Superior temporal gyrus (tissue), 1 donor: Measurements from ENCODE around the gene DPP10.
"Not testable (repeated sequence)": the region's sequence is repeated elsewhere in the genome, so short reads cannot be mapped to it uniquely, and the experiment has no call there.

ENCODE experiments used
- DNase-seq: peaks from one replicate; pipeline ENCODE4 v3.0.0-alpha.2; 2016; ENCODE audit errors: extremely low spot score

The DPP10 gene

DNA sequence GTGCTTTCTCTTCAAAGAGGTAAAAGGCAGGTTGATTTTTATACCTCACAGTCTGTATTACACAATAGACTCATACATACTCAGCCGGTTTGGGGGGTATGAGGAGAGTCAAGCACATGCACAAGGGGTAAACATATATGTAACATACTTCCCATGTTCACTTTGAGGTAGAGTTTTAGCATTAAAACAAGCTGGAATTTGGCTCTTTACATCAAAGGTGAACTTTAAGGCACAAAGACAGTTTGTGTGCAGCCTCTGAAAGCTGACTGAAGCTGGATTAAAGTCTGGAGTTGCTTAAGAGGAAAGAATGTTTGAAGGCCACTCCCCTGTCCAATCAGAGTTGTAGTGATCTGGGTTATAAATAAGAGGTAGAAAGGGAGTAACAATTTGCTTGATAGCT is 282.0 kb downstream of the DPP10 start:
- DNase-seq, result no peak

DNA sequence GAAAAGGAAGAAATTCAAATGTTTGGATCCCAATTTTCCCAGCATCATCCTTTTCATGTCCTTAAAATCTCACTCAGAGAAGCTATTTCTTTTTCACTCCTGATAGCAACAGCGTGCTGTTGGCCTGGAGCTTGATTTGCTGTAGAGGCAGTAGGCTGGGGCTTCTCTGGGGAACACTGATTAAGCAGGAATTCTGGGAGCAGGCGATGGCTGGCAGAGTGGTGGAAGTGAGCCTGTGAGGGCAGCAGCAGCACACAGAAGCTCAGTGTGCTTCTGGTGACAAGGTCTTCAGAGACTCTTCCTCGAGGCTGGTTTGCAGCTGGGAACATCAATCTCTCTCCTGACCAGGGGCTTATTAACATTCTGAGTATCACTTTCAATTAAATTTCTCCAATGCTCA is 284.6 kb downstream of the DPP10 start:
- DNase-seq, result peak; percentile 69

DNA sequence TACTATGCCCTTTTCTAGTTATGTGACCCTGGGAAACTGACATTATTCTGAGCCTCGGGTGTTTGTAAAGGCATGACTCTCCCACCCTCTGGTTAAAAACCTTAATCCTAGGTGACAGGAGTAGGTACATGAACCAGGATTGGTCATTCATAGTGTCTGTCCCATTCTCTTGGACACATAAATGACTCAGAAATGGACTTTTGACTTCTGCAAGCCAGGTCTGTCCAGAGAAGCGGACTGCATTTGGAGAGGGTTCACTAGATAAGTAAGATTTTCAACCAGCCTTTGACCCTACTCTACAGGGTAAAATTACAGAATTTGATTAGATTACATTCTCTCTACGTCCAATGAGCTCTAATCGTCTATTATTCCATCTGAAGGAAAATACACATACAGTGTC is 285.9 kb downstream of the DPP10 start:
- no peak for DNase-seq

DNA sequence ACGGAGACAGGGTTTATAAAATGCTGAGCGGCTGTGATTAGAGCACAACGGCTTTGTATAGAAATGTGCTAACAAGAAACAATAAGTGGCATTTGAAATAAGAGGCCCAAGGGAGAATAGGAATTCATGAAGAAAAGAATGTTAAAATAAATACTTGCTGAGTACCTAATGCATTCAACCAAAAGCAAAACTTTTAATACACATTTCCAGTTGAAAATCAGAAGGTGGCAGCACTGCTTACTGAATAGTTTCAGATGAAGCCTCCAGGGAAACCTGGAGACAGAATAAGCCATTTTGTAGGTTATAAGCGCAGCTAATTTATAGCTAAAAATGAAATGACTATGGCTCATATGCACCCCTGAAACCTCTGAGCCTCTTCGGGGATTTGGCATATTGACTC is 286.6 kb downstream of the DPP10 start:
- DNase-seq, result peak; percentile 90

DNA sequence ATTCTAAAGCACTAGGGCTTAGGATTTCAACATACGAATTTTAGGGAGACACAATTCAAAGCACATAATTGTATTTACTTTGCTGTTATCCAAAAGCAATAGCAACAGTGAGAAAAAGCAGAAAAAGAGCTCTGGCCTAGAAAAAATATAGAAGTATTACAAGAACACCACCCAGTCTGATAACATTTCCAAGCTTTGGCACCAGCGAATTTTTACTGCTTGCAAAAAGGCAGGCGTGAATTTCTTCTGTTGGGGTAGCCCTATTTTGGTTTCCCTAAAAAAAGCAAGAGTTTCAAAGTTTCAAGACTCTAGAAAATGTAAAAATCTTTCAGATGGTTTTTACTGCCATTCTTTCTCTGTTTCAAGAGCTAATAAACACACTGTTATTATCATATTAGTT is 292.7 kb downstream of the DPP10 start:
- DNase-seq, result peak; percentile 61

DNA sequence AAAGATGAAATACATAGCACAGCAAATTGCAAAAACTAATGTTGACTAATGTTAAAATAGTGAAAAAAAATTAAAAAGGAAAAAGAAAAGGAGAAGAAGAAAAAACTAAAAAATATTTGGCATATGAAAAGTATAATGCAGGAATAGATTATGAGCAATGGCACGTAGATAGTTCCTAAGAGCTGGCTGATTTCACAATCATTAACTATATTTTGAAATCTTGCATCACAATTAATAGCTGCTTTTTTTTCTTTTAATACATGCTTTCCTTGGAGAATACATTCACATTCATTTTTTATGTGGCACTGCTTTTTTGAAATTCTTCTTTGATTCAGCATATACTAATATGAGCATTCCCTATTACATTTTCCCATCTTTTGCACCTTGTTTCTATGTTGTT is 299.8 kb downstream of the DPP10 start:
- DNase-seq, result no peak

DNA sequence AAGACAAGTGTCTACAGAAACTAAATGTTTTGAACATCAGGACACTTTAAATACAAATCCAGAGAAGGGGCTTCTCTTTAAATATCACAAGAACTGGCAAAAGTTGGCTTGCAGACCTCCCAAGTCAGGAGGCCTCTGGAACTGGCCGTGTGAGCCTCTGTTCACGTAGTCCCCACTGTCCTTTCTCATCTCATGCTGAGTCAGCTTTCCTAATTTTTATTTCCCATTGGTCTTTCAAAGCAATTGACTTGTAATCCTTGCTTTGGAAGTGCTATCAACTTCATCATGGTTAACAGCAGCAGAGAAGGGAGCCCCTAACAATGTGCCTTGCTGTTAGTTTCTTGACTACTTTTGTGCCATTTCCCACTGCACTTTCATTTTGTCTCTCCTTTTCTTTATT is 303.3 kb downstream of the DPP10 start:
- DNase-seq, result no peak

DNA sequence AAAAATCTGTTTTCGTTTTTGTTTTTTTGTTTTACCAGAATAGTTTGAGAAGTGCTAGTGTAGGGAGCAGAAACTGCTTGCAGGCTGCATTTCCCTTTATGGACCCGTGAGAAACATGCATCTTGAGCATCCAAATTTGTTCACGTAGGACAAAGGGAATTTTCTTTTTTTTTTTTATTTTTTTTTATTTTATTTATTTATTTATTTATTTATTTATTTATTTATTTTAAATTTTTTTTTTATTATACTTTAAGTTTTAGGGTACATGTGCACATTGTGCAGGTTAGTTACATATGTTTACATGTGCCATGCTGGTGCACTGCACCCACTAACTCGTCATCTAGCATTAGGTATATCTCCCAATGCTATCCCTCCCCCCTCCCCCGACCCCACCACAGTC is 305.7 kb downstream of the DPP10 start:
- DNase-seq, result not testable (repeated sequence)

DNA sequence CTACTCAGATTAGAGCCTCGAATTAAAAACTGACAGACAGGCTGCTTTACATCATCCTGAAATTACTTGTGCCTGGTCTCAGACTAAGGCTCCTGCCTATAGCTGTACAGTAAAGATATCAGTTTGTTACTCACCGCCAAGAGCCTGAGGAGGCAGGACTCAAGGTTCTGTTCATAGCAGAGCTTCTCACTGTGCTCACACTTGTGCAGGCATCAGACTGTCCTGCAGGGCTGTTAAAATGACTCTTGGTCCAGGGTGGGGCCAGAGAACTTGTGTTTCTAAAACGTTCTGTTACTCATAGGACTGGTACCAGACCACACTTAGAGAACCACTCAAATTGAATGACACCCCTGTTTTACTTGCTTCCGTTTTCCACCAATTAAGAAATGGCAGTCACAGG is 310.0 kb downstream of the DPP10 start:
- no peak for DNase-seq

DNA sequence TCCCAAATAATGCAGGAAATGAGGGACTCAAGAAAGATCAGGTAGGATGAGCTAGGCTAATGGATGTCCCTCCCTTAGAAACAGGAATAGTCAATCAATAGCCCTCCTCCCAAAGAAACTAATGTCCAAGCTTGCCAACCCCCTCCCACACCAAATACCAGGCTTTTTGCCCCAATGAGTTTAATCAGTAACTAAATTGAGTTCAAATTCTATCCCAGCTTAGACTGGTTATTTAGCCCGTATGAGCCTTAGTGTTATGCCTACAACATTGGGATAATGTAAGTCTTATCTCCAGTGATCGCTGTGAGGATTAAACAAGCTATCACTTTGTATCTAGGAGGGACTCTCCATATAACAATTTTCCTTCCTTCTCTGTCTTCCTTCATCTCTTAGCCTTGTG is 310.7 kb downstream of the DPP10 start:
- no peak for DNase-seq

DNA sequence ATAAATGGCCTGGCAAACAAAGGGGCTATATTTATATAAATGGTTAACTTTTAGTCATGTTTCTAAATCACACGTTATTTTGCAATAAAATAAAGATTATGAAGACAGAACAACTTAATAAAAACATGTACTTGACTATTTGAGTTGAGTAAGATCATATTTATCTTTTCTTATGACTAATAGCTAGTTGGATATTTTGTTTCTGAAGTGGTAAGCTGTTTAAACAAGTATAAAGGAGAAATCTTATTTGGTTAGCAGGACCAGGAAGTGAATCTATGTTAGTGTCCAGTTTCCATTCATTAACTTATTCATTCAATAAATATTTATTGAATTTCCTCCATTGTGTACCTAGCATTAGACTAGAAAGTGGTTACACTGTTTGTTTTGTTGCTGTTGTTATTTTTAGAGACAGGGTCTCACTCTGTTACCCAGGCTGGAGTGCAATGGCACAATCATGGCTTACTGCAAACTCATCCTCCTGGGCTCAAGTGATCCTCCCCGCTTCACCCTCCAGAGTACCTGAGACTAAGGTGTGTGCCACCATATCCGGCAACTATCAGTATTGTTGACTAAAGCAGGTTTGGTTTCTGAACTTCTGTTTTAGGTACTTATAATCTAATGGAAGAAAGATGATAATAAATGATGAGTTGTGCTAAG is 312.6 kb downstream of the DPP10 start:
- DNase-seq, result no peak

DNA sequence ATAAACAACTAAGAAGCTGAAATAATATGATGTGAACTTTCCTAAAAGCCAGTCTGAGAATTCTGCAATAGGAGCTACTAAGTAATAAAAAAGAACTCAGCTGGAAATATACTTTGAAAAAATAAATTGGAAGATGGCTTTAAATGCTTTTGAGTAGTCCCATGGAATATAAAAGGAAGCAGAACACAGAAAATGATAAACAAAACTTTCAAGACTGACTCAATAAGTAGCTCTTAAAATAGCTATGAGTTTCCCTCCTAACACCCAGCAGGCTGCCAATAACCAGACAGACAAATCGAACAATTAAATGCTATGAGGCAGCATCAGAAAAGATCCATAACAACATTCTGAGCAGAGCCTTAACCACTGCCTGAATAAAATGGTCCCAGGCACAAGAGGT is 319.9 kb downstream of the DPP10 start:
- no peak for DNase-seq

DNA sequence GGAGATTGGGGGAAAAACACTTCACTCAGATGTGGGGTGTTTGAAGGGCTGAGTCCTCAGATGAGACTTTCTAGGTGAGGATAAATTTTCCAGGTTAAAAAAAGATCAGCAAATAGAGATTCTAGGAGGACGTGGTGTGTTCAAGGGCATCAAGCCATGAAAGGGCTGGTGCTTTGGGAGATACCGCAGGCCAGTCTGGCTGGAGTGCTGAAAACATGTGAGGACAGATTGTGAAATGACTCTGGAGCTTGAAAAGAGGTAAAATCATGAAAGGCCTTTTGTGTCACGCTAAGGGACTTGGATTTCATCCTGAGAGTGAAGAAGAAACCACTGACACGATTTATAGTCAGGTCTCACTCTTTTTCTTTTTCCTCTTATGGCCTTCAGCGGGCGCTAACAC is 320.5 kb downstream of the DPP10 start:
- DNase-seq, result no peak

DNA sequence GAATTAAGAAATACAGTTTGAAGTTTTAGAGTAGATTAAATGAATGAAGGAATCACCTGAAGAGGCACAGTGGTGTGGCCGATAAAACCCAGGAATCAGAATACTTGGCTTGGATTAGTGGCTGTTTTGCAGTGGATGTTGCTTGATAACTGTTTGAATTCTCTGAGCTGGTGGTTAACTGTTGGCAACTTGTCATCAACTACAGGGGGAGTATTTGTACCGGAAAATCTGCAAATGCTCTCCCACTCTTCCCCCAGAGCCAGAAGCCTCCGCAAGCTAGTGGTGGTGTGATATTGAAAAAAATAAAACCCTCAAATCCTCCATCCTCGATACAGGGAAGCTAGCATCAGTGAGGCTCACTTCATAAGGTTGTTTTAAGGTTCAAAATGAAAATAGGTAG is 326.7 kb downstream of the DPP10 start:
- peak; percentile 78 for DNase-seq

DNA sequence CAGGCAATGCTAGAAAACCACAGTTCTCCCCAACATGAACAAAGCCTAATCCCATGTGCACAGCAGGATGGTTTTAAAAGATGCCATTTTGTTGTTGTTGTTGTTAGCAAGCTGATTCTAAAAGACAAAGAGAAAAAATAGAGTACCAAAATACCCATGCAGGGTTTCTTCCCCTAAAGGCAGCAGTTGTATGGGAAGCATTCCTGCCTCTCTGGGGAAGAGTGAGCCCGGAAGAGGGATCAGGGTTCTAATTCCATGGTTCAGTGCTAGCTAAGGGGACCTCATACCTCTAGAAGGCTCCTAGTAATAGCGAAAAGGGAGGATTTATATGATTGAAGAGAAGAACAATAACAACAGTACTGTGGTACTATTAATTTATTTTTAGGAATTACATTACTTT is 327.6 kb downstream of the DPP10 start:
- DNase-seq, result no peak

DNA sequence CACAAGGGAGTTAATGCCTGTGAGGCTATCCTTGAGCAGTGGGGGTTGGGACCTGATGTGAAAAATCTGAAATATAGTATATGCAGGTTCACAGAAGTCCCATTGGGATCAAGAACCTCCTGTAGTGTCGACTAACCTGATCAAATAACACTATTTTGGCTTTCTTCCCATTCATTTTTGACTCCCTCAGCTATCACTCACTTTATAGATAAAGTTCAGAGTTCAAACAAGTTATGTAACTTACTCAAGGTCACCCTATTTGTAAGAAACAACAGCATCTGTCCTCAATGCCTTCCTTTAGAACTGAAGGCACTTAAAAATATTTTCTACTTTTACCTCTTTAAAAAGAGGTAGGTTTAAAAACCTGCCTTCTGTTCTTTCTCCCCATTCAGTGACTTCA is 341.6 kb downstream of the DPP10 start:
- DNase-seq, result no peak

DNA sequence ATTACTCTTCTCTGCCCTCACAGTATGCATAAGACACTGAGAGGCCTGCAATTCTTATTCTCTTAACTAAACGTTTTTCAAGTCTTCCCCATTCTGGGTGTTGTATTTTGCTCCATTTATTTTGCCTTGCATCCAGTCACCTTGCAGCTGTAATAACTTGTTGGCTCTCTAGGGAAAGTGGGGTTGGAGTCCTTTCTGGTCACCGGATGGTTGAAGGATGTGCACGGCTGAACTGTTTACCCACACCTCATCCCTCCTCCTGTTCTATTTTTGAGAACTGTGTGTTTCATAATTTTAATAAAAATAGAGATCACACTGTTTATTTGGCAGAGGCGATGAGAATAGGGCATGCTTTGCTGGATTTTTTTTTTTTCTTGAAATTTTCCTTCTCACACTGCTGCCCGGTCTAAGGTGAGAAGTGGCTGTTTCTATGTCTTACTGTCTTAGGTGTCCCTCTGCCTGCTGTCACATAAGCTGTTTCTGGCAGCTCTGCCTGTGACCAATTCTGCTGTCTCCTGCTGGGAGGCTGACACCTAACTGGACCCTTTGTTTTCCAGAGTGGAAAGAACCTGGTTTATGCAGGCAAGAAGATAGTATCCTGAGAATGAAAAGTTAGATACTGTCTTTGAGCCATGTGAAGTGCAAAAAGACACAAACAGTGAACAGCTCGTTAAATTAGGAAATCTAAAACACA is 342.6 kb downstream of the DPP10 start:
- no peak for DNase-seq

DNA sequence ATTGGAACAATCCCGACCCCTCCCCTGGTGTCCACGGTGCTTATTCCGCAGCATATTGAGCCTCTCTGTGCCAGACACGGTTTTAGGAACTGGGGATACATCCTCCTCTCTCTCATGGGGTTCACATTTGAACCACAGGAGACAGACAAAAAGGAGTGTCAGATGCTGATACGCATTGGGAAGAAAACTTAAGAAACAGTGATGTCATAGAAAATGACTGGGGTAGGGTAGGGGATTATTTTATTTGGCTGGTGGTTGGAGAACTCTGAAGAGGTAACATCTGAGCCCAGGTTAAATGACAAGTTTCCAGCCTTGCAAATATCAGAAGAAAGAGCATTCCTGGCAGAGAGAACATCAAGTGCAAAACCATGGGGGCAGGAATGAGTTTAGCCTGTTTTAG is 344.5 kb downstream of the DPP10 start:
- no peak for DNase-seq

DNA sequence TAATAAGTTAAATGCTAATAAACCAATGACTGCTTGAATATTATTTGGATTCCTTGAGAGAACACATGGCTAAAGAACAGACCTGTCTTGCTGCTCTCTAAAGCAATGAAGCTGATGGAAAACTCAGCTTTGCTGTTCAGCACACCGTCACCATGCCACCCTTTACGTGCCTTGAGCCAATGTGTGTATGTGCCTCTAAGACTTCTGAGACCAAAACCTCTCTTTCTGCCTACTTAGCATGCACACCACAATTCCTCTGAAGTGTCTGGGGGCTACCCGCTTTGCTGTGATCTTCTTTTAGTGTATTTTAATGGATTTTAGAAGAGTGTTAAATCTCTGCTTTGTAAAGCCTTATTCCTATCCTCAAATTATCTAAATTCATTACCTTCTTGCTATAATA is 345.0 kb downstream of the DPP10 start:
- no peak for DNase-seq

DNA sequence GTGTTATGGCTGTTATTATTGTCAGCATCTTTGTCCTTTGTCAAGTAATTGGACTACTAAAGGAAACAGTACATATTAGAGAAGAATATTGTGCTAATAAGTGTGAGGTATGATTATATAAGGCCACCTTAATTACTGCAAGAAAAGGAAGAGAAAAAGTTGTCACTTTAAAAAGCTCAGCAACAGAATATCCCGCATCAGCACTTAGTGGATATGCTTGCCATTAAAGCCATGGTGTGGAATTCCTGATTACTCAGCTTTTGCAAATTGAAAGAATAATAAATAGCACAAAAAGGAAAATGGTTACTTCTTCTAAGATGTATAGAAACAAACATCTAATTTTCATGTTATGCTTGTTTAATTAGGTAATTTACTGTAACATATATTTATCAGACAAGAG is 347.5 kb downstream of the DPP10 start:
- DNase-seq, result no peak

DNA sequence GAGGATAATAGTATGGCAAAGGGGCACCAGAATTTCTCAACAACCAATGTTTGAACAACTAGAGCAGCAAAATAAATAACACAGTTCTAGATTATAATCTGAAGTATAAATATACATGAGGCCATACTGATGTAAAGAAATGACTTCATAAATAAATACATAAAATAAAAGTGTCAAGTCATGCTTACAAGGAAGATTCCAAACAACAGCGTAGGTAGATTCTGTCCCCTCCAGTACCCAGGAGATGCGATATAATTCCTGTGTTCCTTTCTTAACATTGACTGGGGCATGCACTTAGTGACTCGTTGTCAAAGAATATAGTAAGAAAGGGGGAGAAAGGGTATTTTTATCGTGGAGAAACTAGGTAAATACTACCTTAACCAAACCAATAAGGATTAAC is 355.1 kb downstream of the DPP10 start:
- no peak for DNase-seq

DNA sequence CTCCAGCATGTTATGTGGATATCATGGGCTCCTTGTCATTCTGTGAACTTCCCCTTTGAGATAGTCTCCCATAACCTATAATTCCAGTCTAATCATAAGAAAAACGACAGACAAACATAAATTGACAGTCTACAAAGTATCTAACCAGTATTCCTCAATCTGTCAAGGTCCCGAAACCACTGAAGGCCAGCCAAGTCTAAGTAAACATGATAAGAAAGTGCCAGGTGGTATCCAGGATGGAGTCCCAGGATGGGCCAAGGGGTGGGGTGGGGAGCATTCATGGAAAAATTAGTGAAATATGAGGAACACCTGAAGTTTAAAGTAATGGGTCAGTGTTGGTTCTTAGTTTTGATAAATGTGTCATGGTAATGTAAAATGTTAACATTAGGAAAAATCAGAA is 355.5 kb downstream of the DPP10 start:
- no peak for DNase-seq

DNA sequence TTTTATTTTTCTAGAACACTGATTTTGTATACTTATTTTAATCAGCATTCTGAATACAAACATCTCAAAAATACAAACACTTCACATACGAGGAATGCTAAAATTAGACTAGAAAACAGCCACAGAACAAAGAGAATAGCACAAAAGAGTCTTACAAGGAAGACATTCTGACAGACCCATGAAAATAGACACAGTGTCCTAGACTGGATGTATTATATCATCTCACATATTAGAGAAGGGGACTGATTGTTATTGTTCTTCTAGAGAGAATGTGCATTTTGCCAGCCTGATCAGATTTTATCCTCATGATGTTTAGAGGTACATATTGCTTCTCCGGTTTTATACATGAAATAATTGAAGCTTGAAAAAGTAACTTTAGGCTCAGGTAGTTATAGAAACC is 357.9 kb downstream of the DPP10 start:
- DNase-seq, result peak; percentile 87

DNA sequence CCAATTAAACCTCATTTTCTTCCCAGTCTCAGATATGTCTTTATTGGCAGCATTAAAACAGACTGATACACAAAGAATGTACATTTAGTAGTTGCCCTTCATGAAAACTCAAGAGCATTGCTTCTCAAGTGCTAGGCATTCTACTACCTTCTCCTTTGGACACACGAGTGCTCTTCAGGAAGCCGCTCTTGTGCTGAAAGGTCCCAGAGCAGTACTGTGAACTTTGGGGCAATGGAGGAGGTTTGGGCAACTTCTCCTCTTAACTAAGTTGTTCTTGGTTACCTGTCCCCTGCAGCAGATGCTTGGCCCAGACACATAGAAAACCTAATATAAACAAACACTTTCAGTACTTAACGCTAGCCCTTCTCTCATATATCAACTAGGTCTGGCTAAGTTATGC is 362.8 kb downstream of the DPP10 start:
- DNase-seq, result no peak
